ENCODE measurements around the gene LIN9.

The LIN9 gene, protein sequence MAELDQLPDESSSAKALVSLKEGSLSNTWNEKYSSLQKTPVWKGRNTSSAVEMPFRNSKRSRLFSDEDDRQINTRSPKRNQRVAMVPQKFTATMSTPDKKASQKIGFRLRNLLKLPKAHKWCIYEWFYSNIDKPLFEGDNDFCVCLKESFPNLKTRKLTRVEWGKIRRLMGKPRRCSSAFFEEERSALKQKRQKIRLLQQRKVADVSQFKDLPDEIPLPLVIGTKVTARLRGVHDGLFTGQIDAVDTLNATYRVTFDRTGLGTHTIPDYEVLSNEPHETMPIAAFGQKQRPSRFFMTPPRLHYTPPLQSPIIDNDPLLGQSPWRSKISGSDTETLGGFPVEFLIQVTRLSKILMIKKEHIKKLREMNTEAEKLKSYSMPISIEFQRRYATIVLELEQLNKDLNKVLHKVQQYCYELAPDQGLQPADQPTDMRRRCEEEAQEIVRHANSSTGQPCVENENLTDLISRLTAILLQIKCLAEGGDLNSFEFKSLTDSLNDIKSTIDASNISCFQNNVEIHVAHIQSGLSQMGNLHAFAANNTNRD

DNA sequence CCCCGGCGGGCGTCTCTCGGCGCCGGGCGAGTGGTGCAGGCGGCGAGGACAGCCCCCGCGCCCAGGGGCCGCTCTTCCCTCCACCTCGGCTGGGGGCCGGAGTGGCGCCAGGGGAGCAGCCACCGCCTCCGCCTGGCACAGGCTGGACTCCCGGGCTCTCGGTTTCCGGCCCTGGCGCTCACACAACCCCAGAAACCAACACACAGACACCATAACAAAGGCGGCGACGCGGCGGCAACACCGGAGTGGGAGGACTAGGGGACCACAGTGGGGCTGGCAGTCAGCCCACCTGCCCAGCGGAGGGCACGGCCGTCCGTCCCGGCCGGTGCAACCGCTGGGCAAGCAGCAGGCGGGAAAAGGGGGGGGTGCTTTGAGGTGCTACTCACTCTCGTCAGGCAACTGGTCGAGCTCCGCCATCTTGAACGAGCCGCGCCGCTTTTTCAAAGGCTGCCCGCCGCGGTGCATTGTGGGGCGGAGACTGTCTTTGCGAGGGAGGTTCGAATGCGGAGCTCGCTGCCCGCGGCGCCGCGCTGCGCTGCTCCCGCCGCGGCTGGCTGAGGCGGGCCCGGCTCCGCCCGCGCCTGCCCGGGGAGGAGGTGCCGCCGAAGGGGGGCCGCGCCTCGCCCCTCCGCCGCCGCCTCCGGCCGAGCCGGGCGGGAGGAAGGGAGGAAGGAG is at the start of gene LIN9:
Gene LIN9, minus strand, starts transcription at position 442 of the 675 bp plus-strand sequence. Its CDS starts 25 bp downstream, at position 417.
- Histone ChIP-seq H3K9ac (ENCODE audit: low read depth, low read length) (peak within 1 kb of the TSS; percentile 98), H3K4me1 (ENCODE audit: insufficient read depth, low read length) (peaks cover 31% of the 10 kb centered on the region), H3K27me3 (ENCODE audit: insufficient read depth, low read length) (peaks cover 19% of the 10 kb centered on the region), H3K4me3 (ENCODE audit: low read length) (peak within 1 kb of the TSS; percentile 96), H3K27ac (ENCODE audit: low read length) (peak within 1 kb of the TSS; percentile 92), H3K36me3 (ENCODE audit: insufficient read depth, low read depth, low read length) (no peaks in the 10 kb centered on the region), H3K9me3 (ENCODE audit: insufficient read depth, low read depth, low read length) (no peaks in the 10 kb centered on the region)

DNA sequence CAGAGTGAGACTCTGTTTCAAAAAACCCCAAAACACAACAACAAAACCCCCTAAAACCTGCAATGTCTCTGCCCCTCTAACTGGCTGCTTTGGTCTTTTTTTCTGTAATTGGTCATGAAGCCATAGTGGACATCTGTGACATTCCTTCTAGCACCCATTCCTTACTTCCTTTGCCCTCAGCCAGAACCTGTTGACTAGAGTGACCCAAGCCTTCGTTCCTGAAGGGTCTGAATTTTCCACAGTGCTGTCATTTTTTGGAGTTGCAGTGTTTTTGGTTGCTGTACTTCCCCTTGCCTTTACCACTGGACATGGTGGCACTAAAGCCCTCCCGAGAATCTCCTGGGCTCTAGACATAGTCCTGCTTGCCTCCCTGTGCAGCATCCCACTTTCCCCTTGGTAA is 48.5 kb upstream of the LIN9 start:
- no peak overlapping the region for H3K27ac ChIP-seq (ENCODE audit: low read length)
- H3K27me3 ChIP-seq (ENCODE audit: insufficient read depth, low read length) = no peaks in the 10 kb centered on the region
- H3K9me3 ChIP-seq (ENCODE audit: insufficient read depth, low read depth, low read length) = no peaks in the 10 kb centered on the region
- peaks cover 57% of the 10 kb centered on the region for H3K36me3 ChIP-seq (ENCODE audit: insufficient read depth, low read depth, low read length)
- no peaks in the 10 kb centered on the region for H3K4me1 ChIP-seq (ENCODE audit: insufficient read depth, low read length)
- H3K4me3 ChIP-seq (ENCODE audit: low read length) = no peak overlapping the region
- no peak overlapping the region for H3K9ac ChIP-seq (ENCODE audit: low read depth, low read length)

DNA sequence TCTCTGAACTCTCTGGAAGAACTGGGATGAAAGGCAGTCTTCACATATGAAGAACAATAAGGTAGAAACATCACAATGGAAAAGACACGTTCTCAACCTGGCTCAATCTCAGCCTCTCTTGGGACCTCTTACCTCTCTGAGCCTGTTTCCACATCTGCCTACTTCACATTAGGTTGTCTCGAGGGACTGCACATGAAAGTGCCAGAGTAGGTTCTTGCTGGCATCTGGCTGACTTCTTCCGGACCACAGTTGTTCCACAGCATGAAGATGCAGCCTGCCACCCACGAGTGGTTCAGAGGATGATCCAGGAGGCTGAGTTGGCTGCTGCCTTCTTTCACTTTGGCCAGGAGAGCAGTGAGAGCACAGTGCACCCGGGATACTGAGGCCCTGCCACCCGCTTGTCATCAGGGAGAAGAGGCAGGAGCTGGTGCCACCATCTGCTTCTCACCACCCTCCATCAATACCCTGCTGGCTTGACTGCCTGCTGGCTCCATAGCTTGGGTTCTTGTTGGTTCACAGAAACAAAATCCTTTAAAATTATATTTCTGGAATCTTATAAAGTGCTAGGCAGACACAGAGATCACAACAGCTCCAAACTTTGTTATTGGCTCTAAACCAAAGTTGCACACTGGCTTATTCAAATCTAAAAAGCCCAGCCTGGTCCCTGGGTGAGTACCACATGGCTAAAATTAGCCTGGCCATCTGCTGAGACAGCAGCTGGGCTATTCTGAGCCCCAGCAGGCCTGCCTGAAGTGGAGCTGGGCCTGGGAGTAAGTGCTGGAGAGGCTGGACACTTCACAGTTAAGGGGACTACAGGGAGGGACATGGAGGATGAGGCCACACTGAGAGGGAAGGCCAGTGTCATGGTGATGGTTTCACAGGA is 46.9 kb upstream of the LIN9 start:
- H3K27me3 ChIP-seq (ENCODE audit: insufficient read depth, low read length) = no peaks in the 10 kb centered on the region
- peaks cover 42% of the 10 kb centered on the region for H3K36me3 ChIP-seq (ENCODE audit: insufficient read depth, low read depth, low read length)
- H3K9ac ChIP-seq (ENCODE audit: low read depth, low read length) = no peak overlapping the region
- no peak overlapping the region for H3K27ac ChIP-seq (ENCODE audit: low read length)
- H3K4me1 ChIP-seq (ENCODE audit: insufficient read depth, low read length) = no peaks in the 10 kb centered on the region
- H3K4me3 ChIP-seq (ENCODE audit: low read length) = no peak overlapping the region
- H3K9me3 ChIP-seq (ENCODE audit: insufficient read depth, low read depth, low read length) = no peaks in the 10 kb centered on the region

DNA sequence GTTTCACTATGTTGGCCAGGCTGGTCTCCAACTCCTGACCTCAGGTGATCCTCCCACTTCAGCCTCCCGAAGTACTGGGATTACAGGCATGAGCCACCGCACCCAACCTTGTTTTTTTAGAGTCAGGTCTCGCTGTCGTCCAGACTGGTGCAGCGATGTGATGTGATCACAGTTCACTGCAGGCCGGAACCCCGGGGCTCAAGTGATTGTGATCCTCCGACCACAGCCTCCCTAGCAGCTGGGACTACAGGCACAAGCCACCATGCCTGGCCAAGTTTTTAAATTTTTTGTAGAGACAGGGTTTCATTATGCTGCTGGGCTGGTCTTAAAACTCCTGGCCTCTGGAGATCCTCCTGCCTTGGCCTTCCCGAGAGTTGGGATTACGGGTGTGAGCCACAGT is 46.1 kb upstream of the LIN9 start:
- H3K9ac ChIP-seq (ENCODE audit: low read depth, low read length) = no peak overlapping the region
- no peaks in the 10 kb centered on the region for H3K27me3 ChIP-seq (ENCODE audit: insufficient read depth, low read length)
- H3K27ac ChIP-seq (ENCODE audit: low read length) = no peak overlapping the region
- no peaks in the 10 kb centered on the region for H3K4me1 ChIP-seq (ENCODE audit: insufficient read depth, low read length)
- H3K36me3 ChIP-seq (ENCODE audit: insufficient read depth, low read depth, low read length) = peaks cover 33% of the 10 kb centered on the region
- H3K9me3 ChIP-seq (ENCODE audit: insufficient read depth, low read depth, low read length) = no peaks in the 10 kb centered on the region
- no peak overlapping the region for H3K4me3 ChIP-seq (ENCODE audit: low read length)

DNA sequence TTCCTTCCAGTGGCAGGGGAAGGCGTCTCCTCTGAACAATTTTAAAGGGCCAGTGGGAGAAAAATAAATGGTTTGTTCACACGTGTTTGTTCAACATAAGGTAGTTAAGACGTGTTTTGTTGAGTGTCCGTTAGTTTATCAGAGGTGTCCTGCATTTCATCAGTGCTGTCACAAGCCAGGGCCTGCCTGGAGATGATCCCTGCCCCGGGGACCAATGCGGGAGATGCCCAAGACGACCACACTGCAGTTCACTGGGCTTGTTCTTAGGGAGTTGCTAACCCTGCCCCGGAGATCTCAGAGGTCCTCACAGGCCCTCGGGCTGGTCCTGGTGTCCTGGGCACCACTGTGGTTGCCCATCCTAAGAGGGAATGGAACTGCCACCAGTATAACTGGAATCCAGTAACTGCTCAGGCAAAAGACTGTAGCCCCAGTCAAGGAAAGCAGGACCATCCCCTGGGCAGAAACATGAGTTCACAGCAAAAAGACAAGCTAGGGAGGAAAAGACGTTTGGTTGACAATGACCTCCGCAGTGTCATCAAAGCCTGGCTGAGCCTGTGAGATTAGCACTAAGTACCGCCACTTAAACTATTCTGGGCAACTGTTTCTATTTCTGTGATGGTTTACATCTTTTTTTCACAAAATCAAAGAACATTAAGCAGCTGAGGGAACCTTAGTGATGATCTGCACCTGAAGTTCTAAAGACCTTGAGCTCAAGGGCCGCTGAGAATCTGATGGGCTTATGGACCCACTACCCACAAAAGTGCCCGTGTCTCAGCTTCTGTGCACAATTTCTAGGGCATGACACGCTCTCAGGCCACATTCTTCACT is 44.9 kb upstream of the LIN9 start:
- no peaks in the 10 kb centered on the region for H3K27me3 ChIP-seq (ENCODE audit: insufficient read depth, low read length)
- H3K9me3 ChIP-seq (ENCODE audit: insufficient read depth, low read depth, low read length) = no peaks in the 10 kb centered on the region
- H3K4me1 ChIP-seq (ENCODE audit: insufficient read depth, low read length) = no peaks in the 10 kb centered on the region
- peaks cover 22% of the 10 kb centered on the region for H3K36me3 ChIP-seq (ENCODE audit: insufficient read depth, low read depth, low read length)
- no peak overlapping the region for H3K27ac ChIP-seq (ENCODE audit: low read length)
- H3K9ac ChIP-seq (ENCODE audit: low read depth, low read length) = no peak overlapping the region
- H3K4me3 ChIP-seq (ENCODE audit: low read length) = no peak overlapping the region

DNA sequence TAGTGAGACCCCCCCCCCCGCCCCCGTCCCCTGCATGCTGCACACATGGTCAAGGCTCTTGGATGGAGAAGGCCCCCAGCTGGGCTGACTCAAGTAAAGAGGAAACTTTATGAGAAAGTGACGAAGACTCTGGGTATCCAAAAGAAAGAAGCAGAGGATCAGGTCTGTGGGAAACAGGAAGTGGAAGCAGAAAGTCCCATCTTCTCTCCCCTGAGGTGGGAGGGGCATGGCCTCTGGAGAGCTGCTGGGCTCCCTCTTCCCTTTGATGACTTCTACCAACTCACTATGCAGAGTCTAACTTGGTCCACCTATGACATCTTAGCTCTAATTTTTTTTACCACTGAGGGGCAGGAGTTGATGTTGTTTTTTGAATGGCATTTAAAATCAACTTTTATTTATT is 42.7 kb upstream of the LIN9 start:
- no peaks in the 10 kb centered on the region for H3K9me3 ChIP-seq (ENCODE audit: insufficient read depth, low read depth, low read length)
- H3K9ac ChIP-seq (ENCODE audit: low read depth, low read length) = no peak overlapping the region
- H3K4me1 ChIP-seq (ENCODE audit: insufficient read depth, low read length) = no peaks in the 10 kb centered on the region
- H3K27ac ChIP-seq (ENCODE audit: low read length) = no peak overlapping the region
- H3K36me3 ChIP-seq (ENCODE audit: insufficient read depth, low read depth, low read length) = peaks cover 6% of the 10 kb centered on the region; the same call in 1 of the 2 replicates
- H3K27me3 ChIP-seq (ENCODE audit: insufficient read depth, low read length) = no peaks in the 10 kb centered on the region
- no peak overlapping the region for H3K4me3 ChIP-seq (ENCODE audit: low read length)

DNA sequence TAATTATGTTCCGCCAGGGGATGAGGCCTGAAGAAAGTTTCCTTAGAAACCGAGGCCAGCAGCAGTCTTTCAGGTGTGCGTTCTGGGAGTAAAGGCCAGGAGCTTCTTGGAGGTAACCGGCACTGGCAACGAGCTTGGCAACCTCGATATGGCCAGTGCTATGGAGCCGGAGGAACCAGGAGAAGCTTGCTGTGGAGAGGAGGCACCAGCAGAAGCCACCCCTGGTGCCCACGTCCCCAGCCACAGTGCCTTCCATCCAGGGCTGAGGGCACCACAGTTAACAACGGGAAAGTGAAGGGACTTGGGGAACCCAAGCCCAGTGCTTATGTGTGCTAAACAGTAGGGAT is 41.5 kb upstream of the LIN9 start:
- Histone ChIP-seq H3K9ac (ENCODE audit: low read depth, low read length) (no peak overlapping the region), H3K9me3 (ENCODE audit: insufficient read depth, low read depth, low read length) (no peaks in the 10 kb centered on the region), H3K4me3 (ENCODE audit: low read length) (no peak overlapping the region), H3K27ac (ENCODE audit: low read length) (no peak overlapping the region), H3K4me1 (ENCODE audit: insufficient read depth, low read length) (no peaks in the 10 kb centered on the region), H3K36me3 (ENCODE audit: insufficient read depth, low read depth, low read length) (no peaks in the 10 kb centered on the region), H3K27me3 (ENCODE audit: insufficient read depth, low read length) (no peaks in the 10 kb centered on the region)

DNA sequence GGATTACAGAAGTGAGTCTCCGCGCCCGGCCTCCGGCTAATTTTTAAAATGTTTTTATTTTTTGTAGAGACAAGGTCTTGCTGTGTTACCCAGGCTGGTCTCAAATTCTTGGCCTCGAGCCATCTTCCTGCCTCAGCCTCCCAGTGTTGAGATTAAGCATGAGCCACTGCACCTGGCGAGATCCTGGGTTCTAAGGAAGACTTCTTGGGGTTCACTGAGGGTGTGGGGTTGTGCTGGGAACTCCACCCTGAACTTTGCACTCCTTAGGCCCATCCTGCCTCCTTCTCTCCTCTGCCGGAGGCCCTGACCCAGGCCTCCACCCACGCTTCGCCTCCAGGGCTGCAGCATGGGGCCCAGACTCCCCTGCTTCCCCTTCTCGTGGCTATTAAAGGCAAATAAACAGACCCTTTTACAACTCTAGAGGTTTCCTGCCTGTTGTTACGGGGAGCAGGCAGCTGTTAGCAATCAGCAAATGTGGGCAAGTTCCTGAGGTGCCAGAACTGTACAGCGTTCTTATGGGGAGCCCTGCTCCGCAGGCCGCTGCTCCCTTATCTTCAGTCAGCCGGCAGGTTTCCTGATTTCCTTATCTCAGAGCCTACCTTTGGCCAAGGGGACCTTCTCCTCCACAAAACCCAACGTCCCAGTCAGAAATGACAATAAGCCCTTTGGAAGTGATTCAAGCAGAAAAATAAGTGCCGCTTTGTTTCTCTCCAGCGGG is 41.0 kb upstream of the LIN9 start:
- H3K4me1 ChIP-seq (ENCODE audit: insufficient read depth, low read length) = no peaks in the 10 kb centered on the region
- H3K27me3 ChIP-seq (ENCODE audit: insufficient read depth, low read length) = no peaks in the 10 kb centered on the region
- H3K9ac ChIP-seq (ENCODE audit: low read depth, low read length) = no peak overlapping the region
- no peaks in the 10 kb centered on the region for H3K36me3 ChIP-seq (ENCODE audit: insufficient read depth, low read depth, low read length)
- H3K9me3 ChIP-seq (ENCODE audit: insufficient read depth, low read depth, low read length) = no peaks in the 10 kb centered on the region
- H3K4me3 ChIP-seq (ENCODE audit: low read length) = no peak overlapping the region
- no peak overlapping the region for H3K27ac ChIP-seq (ENCODE audit: low read length)

DNA sequence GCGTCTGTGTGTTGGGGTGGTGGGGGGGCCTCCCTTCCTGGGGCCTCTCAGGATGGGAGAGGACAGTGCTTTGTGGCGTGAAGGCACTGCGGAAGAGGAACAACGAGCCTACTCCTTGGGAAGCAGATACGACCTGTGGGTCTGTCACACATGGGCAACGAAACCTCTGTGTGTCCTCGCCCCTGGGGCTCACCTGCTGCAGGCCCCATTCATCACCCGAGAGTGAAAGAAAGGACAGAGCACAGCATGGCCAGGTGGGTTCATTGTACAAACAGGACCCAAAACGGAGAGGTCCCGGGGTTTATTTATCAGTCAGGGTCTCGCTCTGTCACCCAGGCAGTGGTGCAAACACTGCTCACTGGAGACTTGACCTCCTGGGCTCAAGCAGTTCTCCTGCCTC is 40.1 kb upstream of the LIN9 start:
- Histone ChIP-seq H3K36me3 (ENCODE audit: insufficient read depth, low read depth, low read length) (no peaks in the 10 kb centered on the region), H3K4me1 (ENCODE audit: insufficient read depth, low read length) (no peaks in the 10 kb centered on the region), H3K9me3 (ENCODE audit: insufficient read depth, low read depth, low read length) (no peaks in the 10 kb centered on the region), H3K27ac (ENCODE audit: low read length) (no peak overlapping the region), H3K9ac (ENCODE audit: low read depth, low read length) (no peak overlapping the region), H3K4me3 (ENCODE audit: low read length) (no peak overlapping the region), H3K27me3 (ENCODE audit: insufficient read depth, low read length) (no peaks in the 10 kb centered on the region)

DNA sequence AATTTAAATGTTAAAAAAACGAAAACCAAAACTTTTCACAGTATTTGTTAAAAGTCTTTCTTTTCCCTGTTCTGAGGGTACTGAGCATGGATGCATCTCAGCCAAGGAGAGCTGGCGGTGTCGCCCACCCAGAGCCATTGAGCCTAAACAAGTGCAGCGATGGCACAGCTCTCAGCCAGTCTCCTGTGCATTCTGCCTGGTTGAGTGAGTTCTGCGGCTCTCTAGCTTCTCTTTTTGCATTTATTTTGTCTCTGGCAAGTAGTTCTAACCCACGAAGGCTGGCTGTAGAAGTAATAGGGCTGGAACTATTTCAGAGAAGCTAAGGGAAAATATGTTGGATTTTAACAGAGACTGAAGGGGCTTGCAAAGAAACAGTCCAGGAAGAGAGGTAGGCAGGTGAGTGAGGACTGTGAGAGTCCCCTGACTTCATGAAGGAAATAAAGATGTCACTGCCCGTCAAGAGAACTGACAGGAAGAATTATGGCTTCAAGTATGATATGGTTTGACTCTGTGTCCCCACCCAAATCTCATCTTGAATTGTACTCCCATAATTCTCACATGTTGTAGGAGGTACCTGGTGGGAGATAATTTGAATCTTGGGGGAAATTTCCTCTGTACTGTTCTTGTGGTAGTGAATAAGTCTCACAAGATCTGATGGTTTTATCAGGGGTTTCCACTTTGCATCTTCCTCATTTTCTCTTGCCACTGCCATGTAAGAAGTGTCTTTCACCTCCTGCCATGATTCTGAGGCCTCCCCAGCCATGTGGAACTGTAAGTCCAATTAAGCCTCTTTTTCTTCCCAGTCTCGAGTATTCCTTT is 35.7 kb upstream of the LIN9 start:
- no peaks in the 10 kb centered on the region for H3K36me3 ChIP-seq (ENCODE audit: insufficient read depth, low read depth, low read length)
- H3K27ac ChIP-seq (ENCODE audit: low read length) = no peak overlapping the region
- no peaks in the 10 kb centered on the region for H3K9me3 ChIP-seq (ENCODE audit: insufficient read depth, low read depth, low read length)
- H3K27me3 ChIP-seq (ENCODE audit: insufficient read depth, low read length) = no peaks in the 10 kb centered on the region
- no peak overlapping the region for H3K4me3 ChIP-seq (ENCODE audit: low read length)
- H3K4me1 ChIP-seq (ENCODE audit: insufficient read depth, low read length) = no peaks in the 10 kb centered on the region
- no peak overlapping the region for H3K9ac ChIP-seq (ENCODE audit: low read depth, low read length)

All from iPS-20b (cell line).